CD8-positive, alpha-beta memory T cell (primary cell): ENCODE measurements around the gene ZBTB26. TPM values are rescaled to one million over a fixed set of nuclear protein-coding genes. Genes with fewer than 3 reads are reported as not detected.

Experiments used
- polyA plus RNA-seq: library from polyadenylated mRNA; unstranded; fragments of 300-500 nt; fragmentation: Illumina TruSeq; gene quantifications from one replicate; pipeline ENCODE4 v1.2.3, GENCODE V29; 2021
- total RNA-seq, 2 experiments: library from RNA; stranded (reverse); gene quantifications; one replicate each; pipeline ENCODE4 v1.2.3, GENCODE V29; 2021

ZBTB26 gene
- total and polyA plus RNA-seq, 3 experiments from 2014 or later = 0.49 to 5.4 (median 4.8) TPM

Other genes starting within 250 kb of the ZBTB26 start
- not detected for gene OR1L4, start 207.5 kb downstream of the ZBTB26 start, total RNA-seq
- not detected for gene OR1L4, start 207.5 kb downstream of the ZBTB26 start, polyA plus RNA-seq
- gene OR1L6, start 189.2 kb downstream of the ZBTB26 start, total RNA-seq = not detected
- not detected for gene OR1L6, start 189.2 kb downstream of the ZBTB26 start, polyA plus RNA-seq
- gene OR5C1, start 142.6 kb downstream of the ZBTB26 start, total RNA-seq = not detected
- not detected for gene OR5C1, start 142.6 kb downstream of the ZBTB26 start, polyA plus RNA-seq
- not detected for gene OR1K1, start 131.4 kb downstream of the ZBTB26 start, total RNA-seq
- gene OR1K1, start 131.4 kb downstream of the ZBTB26 start, polyA plus RNA-seq = not detected
- 10 to 100 TPM; 18.2 to 18.7 TPM for gene PDCL, start 102.9 kb downstream of the ZBTB26 start, total RNA-seq
- gene PDCL, start 102.9 kb downstream of the ZBTB26 start, polyA plus RNA-seq = 9.8 TPM
- gene RC3H2, start 26.2 kb downstream of the ZBTB26 start, total RNA-seq = 10 to 100 TPM; 32.1 to 34.4 TPM
- gene RC3H2, start 26.2 kb downstream of the ZBTB26 start, polyA plus RNA-seq = 34.0 TPM
- 10 to 100 TPM; 11.6 to 12.6 TPM for gene ZBTB6, start 18.2 kb downstream of the ZBTB26 start, total RNA-seq
- gene ZBTB6, start 18.2 kb downstream of the ZBTB26 start, polyA plus RNA-seq = 2.7 TPM
- gene RABGAP1, start 9.5 kb upstream of the ZBTB26 start, total RNA-seq = 10 to 100 TPM; 20.7 to 22.2 TPM
- 24.3 TPM for gene RABGAP1, start 9.5 kb upstream of the ZBTB26 start, polyA plus RNA-seq
- gene GPR21, start 102.2 kb upstream of the ZBTB26 start, total RNA-seq = under 1 TPM; 0.35 to 0.61 TPM
- not detected for gene GPR21, start 102.2 kb upstream of the ZBTB26 start, polyA plus RNA-seq